Testis (tissue), 3 donors: ENCODE results near the gene AK1. TPM values are rescaled to one million over a fixed set of nuclear protein-coding genes. Genes with fewer than 3 reads are reported as not detected.

Source experiments
- DNase-seq: peaks from one replicate; pipeline ENCODE4 v3.0.0-alpha.2; 2019
- H3K27ac ChIP-seq, 2 donors: fragments of 200-600 bp; sonication (generic); one replicate each; pipeline ENCODE4 v1.5.1; 2019
- H3K27me3 ChIP-seq: fragments of 200-600 bp; sonication (generic); one replicate; pipeline ENCODE4 v1.5.1; 2019
- H3K36me3 ChIP-seq: fragments of 200-600 bp; sonication (generic); one replicate; pipeline ENCODE4 v1.5.1; 2017; ENCODE audit warnings: low read depth; ENCODE audit errors: missing control alignments
- H3K4me1 ChIP-seq: fragments of 200-600 bp; sonication (generic); one replicate; pipeline ENCODE4 v1.5.1; 2019
- H3K4me3 ChIP-seq, 2 donors: fragments of 200-600 bp; sonication (generic); one replicate each; pipeline ENCODE4 v1.5.1; 2017 to 2019
- H3K9me3 ChIP-seq: fragments of 200-600 bp; sonication (generic); one replicate; pipeline ENCODE4 v1.5.1; 2017
- CTCF ChIP-seq, 3 experiments: fragments of 450-650 bp in 2 of 3; fragments of 200-600 bp in 1 of 3; sonication (generic) in 1 of 3; IDR thresholded peaks; one replicate each; pipeline ENCODE4 v1.5.1; 2016 to 2019; ENCODE audit warnings: antibody characterized with exemption in 3 of 3, mild to moderate bottlenecking in 2 of 3, moderate library complexity in 1 of 3
- POLR2A ChIP-seq: fragments of 450-650 bp; IDR thresholded peaks from one replicate; pipeline ENCODE4 v1.6.1; 2017; ENCODE audit warnings: antibody characterized with exemption, mild to moderate bottlenecking, moderate library complexity
- whole genome bisulfite sequencing, 2 donors: methylation state at CpG; one replicate each; pipeline ENCODE4 v1.1.5; 2018; 5-methylcytosine and 5-hydroxymethylcytosine counted together
- intact Hi-C: fragments of 100-400 bp; cut with DNase I; formaldehyde crosslinking; loops from one replicate; pipeline ENCODE4 v1.15.1; 2023; ENCODE audit warnings: low total_unique reads
- polyA plus RNA-seq: library from polyadenylated mRNA; stranded (reverse); fragments of 350-450 nt; fragmentation: Illumina TruSeq; extraction: RNeasy Lipid Tissue Mini Kit (QIAGEN cat#74804); gene quantifications from one replicate; pipeline ENCODE4 v1.2.3, GENCODE V29; 2014; ENCODE audit warnings: low read depth, low replicate concordance; ENCODE audit not compliant: insufficient read depth
- total RNA-seq, 2 donors: library from RNA; depleted of rRNA; stranded (reverse); fragments of >200 nt; gene quantifications; one replicate each; pipeline ENCODE4 v1.2.3, GENCODE V29; 2016

The AK1 gene
- total and polyA plus RNA-seq, 3 donors from 2014 or later = 86.7 to 154 (median 103) TPM

GRCh38 chr9:127898433-127899127, 21.1 kb upstream of the AK1 start:
- Histone ChIP-seq H3K27me3 (no peaks in the 10 kb centered on the region), H3K27ac (peak overlapping the region; percentile 92 to 94), H3K9me3 (no peaks in the 10 kb centered on the region), H3K36me3 (no peaks in the 10 kb centered on the region), H3K4me1 (peaks cover 34% of the 10 kb centered on the region), H3K4me3 (peak overlapping the region; percentile 85 to 94)
- 0 to 13% methylated on average over 6 to 25 of the region's 32 CpGs for WGBS, 2 donors
- DNase-seq = peak; percentile 80
- no peak for TF ChIP-seq POLR2A
- TF ChIP-seq CTCF (IDR thresholded peaks at IDR 0.05) = no peak
- intact Hi-C loops = no loop called here

- Histone ChIP-seq H3K27me3 (no peaks in the 10 kb centered on the region), H3K36me3 (no peaks in the 10 kb centered on the region), H3K4me1 (peaks cover 28% of the 10 kb centered on the region), H3K9me3 (no peaks in the 10 kb centered on the region), H3K4me3 (peak overlapping the region; percentile 17 to 94), H3K27ac (peak overlapping the region; percentile 92 to 94)
- 5 to 17% methylated on average over 3 to 17 of the region's 19 CpGs for WGBS, 2 donors
- intact Hi-C loops = no loop called here
- TF ChIP-seq CTCF (IDR thresholded peaks at IDR 0.05) = no peak
- no peak for TF ChIP-seq POLR2A
- DNase-seq = peak; percentile 95
Observed at GRCh38 chr9:127897193-127897692, 19.8 kb upstream of the AK1 start.

DNA sequence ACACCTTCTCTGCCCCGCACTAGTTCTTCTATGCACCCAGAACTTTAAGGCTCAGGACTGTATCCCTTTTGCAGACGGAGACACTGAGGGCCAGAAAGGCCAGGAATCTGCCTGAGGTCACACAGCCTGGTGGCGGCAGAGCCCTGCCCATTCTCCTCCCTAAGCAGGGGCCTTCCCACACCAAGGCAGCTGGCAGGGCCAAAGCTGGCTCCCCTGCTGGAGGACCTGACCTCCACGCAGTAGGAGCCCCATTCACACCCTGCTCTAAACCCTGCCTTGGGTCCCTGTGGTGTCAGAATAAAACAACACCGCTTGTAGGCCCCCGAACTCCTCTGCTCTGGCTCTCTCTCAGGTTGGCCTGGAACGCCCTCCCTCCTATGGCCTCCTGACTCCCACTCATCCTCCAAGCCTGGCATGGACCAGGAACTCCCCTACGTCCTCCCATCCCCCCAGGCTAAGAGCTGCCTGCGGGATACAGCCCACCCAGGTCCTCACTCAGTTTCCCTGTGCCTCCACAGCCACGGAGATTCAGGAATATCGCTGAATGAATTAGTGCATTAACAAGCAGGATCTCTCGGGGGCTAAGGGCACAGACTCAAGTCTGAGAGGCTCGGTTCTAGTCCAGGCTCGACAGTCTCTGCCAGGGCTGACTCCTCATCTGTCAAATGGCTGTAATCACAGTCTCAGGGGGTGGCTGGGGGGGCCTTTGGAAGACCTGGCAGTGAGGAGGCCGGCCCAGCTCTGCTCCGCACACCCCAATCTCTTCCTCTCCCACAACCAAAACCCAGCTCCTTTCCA, 19.1 kb upstream of the AK1 start:
- peak overlapping the region; percentile 92 to 94 for H3K27ac ChIP-seq
- peaks cover 28% of the 10 kb centered on the region for H3K4me1 ChIP-seq
- intact Hi-C loops = no loop called here
- WGBS, 2 donors = 26 to 39% methylated on average over 8 to 16 of the region's 16 CpGs
- no peaks in the 10 kb centered on the region for H3K9me3 ChIP-seq
- peak; percentile 49 for DNase-seq
- no peaks in the 10 kb centered on the region for H3K36me3 ChIP-seq
- TF ChIP-seq POLR2A (no peak), CTCF (IDR thresholded peaks at IDR 0.05) (no peak)
- H3K4me3 ChIP-seq = peak overlapping the region; percentile 17 to 94
- no peaks in the 10 kb centered on the region for H3K27me3 ChIP-seq

- Histone ChIP-seq H3K9me3 (no peaks in the 10 kb centered on the region), H3K36me3 (no peaks in the 10 kb centered on the region), H3K4me1 (peaks cover 24% of the 10 kb centered on the region), H3K27me3 (no peaks in the 10 kb centered on the region), H3K4me3 (no peak overlapping the region), H3K27ac (peak overlapping the region; percentile 92 to 94)
- DNase-seq = no peak
- WGBS, 2 donors = 86 to 92% methylated on average over 8 of the region's 8 CpGs
- intact Hi-C loops = no loop called here
- TF ChIP-seq POLR2A (no peak), CTCF (IDR thresholded peaks at IDR 0.05) (no peak)
Observed at GRCh38 chr9:127895811-127896210, 18.3 kb upstream of the AK1 start.
